SK-N-MC (cell line): ENCODE measurements around the gene RNU1-4.
"Not testable (repeated sequence)": the region's sequence is repeated elsewhere in the genome, so short reads cannot be mapped to it uniquely, and the experiment has no call there.

Source experiments
- EZH2 ChIP-seq: fragments of 200-600 bp; sonication (generic); IDR thresholded peaks from one replicate; pipeline ENCODE4 v1.6.1; 2017; ENCODE audit warnings: antibody characterized with exemption
- POLR2AphosphoS5 ChIP-seq: IDR thresholded peaks from 2 replicates; pipeline ENCODE4 v1.6.1; 2012; ENCODE audit warnings: mild to moderate bottlenecking, low read depth, low read length, borderline replicate concordance

- TF ChIP-seq EZH2, POLR2AphosphoS5: not testable (repeated sequence)
Observed at GRCh38 chr1:16757574-16757973, 17.3 kb downstream of the RNU1-4 start.
